ENCODE measurements around the gene SCARB1. TPM values are rescaled to one million over a fixed set of nuclear protein-coding genes. Genes with fewer than 3 reads are reported as not detected.

Gene SCARB1
- total RNA-seq, 4 donors from 2014 or later, result 15.3 to 55.3 (median 29.7) TPM

DNA sequence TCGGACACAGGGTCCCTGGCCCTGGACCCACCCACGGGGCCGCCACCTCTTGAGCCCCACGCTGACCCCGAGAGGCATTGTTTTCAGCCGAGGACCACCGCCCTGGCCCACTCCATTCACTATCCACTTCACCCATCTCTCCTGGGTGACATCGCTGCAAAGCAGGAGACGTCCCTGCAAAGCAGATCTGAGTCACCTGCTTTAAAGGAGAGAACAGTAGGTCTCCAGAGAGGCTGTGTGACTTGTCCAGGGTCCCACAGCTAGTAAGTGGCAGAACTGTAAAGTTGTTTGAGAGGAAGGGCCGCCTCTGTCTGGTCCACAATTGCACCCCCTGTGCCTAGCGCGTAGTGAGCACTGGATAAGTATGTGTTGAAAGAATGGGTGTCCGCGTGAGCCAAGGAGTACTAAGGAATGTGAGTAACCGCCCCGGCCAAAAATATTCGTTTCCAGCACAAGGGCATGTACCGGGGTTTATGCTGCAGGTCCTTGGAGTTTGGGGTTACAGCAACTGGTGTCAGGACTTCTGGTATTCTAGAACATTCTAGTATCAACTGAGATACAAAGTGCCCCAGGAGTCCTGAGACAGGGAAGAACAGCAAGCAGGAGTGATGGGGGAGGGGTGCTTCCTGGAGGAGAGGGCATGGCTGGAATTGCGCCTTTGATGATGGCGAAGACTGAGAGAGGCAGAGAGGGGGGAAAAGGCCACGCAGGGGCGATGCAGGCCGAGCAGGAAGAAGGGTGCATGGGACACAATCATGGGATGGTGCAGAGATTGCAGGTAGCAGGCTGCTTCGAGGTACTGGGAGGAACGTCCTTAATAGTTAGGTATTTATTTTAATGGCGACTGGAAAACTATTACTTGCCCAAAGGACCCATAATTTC, 91.1 kb downstream of the SCARB1 start:
- 68 to 70% methylated on average over 26 of the region's 26 CpGs for WGBS, 2 donors
- Histone ChIP-seq H3K9me3 (no peaks in the 10 kb centered on the region), H3K4me1 (peaks cover 0 to 35% (median 14%) of the 10 kb centered on the region in 4 donors), H3K27ac (no peak overlapping the region), H3K4me3 (no peak overlapping the region), H3K27me3 (no peaks in the 10 kb centered on the region), H3K36me3 (no peaks in the 10 kb centered on the region)
- TF ChIP-seq, protein P1, sequence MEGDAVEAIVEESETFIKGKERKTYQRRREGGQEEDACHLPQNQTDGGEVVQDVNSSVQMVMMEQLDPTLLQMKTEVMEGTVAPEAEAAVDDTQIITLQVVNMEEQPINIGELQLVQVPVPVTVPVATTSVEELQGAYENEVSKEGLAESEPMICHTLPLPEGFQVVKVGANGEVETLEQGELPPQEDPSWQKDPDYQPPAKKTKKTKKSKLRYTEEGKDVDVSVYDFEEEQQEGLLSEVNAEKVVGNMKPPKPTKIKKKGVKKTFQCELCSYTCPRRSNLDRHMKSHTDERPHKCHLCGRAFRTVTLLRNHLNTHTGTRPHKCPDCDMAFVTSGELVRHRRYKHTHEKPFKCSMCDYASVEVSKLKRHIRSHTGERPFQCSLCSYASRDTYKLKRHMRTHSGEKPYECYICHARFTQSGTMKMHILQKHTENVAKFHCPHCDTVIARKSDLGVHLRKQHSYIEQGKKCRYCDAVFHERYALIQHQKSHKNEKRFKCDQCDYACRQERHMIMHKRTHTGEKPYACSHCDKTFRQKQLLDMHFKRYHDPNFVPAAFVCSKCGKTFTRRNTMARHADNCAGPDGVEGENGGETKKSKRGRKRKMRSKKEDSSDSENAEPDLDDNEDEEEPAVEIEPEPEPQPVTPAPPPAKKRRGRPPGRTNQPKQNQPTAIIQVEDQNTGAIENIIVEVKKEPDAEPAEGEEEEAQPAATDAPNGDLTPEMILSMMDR (IDR thresholded peaks at IDR 0.05), result no peak
- DNase-seq (ENCODE audit: low spot score in 2 of 2), result no peak

DNA sequence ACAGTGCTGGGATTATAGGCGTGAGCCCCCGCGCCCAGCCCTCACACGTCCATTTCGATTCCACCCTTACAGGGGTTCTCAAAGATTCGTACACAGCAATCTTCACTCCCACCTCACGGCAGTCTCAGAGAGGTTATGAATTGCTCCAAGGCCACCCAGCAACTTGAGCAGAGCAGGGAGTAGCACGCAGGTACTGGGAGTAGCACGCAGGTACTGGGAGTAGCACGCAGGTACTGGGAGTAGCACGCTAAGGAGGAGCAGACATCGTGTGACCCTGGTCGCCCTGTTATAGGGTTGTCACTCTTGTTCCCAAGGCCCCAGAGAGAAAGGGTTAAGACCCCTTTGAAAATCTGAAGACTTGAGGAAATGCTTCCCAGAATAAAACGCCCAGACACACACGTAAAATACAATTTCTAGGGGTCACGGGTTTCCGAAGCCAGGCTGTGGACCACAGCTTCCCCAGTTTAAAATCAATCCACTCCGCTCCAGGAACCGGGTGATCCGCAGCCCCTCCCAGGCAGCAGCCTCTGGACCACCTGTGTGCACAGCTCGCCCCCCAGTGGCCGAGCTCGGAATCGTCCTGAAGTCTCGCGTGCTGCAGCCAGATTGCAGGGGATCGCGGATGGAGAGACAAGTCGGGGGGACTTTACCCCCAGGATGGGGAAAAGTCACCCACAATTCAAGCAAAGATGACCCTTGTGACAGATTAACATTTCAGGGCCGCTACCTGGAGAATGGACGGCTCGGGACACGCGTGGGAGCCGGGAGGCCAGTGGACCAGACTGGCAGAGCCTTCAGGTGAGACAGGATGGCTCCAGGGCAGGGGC, 92.0 kb downstream of the SCARB1 start:
- H3K27me3 ChIP-seq, result no peaks in the 10 kb centered on the region
- TF ChIP-seq POLR2A (IDR thresholded peaks at IDR 0.05) (no peak), EP300 (IDR thresholded peaks at IDR 0.05) (peak in 1 of 2 donors; percentile 52)
- TF ChIP-seq, protein P1 (IDR thresholded peaks at IDR 0.05), result peak; percentile 96 to 99 (median 97)
- DNase-seq (ENCODE audit: low spot score in 2 of 2), result peak; percentile 89 to 96
- 26% methylated on average over 35 of the region's 35 CpGs for WGBS, 2 donors
- no peaks in the 10 kb centered on the region for H3K36me3 ChIP-seq
- H3K9me3 ChIP-seq, result no peaks in the 10 kb centered on the region
- no peak overlapping the region for H3K4me3 ChIP-seq
- H3K27ac ChIP-seq, result no peak overlapping the region
- peaks cover 0 to 43% (median 17%) of the 10 kb centered on the region in 4 donors for H3K4me1 ChIP-seq

DNA sequence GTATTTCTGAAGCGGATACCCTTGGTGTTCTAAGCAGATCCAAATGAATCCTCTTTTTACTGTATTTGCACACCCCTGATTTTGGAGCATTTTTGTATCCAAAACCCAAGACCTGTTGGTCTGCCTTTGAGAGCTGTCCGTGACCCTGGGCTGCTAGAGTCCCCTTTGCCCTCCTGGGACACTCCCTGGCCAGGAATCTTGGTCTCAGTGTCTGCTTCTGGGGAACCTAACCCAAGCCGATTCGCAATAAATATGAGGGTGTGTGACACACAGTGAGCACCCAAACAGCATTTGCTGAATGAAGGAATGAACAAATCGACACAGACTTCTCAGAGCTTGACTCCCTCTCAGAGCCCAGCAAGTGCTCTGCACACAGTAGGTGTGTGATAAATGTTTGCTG, 92.9 kb downstream of the SCARB1 start:
- TF ChIP-seq, protein P1 (IDR thresholded peaks at IDR 0.05), result no peak
- TF ChIP-seq POLR2A (IDR thresholded peaks at IDR 0.05) (no peak), EP300 (IDR thresholded peaks at IDR 0.05) (no peak)
- WGBS, 2 donors, result 88 to 94% methylated on average over 5 of the region's 5 CpGs
- no peaks in the 10 kb centered on the region for H3K9me3 ChIP-seq
- no peaks in the 10 kb centered on the region for H3K36me3 ChIP-seq
- H3K4me1 ChIP-seq, result peaks cover 0 to 50% (median 27%) of the 10 kb centered on the region in 4 donors
- DNase-seq (ENCODE audit: low spot score in 2 of 2), result no peak
- no peaks in the 10 kb centered on the region for H3K27me3 ChIP-seq
- H3K4me3 ChIP-seq, result no peak overlapping the region
- no peak overlapping the region for H3K27ac ChIP-seq

DNA sequence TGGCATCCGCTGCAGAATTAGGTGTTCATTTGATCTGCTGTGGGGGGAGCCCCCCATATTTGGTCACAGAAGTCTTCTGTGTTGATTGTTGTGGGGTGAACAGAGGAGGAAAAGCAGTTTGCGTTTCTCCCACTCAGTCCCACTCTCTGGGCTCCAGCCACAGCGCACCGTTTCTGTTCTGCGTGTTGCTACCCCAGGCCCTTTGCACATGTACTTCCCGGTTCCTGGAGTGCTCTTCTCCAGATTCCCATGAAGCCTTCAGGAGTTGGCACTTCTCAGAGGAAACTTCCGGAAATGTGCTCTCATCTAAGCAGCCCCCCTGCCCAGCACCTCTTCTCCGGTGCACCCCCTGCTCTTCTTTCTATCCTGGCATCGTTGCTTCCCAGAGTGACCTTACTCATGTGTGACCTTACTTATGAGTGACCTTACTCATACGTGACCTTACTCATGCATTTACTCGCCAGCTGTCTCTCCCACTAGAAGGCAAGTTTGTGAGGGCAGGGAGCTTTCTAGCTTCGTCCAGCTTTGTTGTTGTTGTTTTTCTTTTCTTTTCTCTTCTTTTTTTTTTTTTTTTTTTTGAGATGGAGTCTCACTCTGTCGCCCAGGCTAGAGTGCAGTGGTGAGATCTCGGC, 93.7 kb downstream of the SCARB1 start:
- no peak for TF ChIP-seq EP300 (IDR thresholded peaks at IDR 0.05)
- no peak for TF ChIP-seq POLR2A (IDR thresholded peaks at IDR 0.05)
- TF ChIP-seq, protein P1 (IDR thresholded peaks at IDR 0.05), result no peak
- Histone ChIP-seq H3K27me3 (no peaks in the 10 kb centered on the region), H3K9me3 (peaks cover 0 to under 1% (median 0%) of the 10 kb centered on the region in 4 donors), H3K36me3 (no peaks in the 10 kb centered on the region), H3K4me1 (peaks cover 0 to 50% (median 27%) of the 10 kb centered on the region in 4 donors), H3K4me3 (no peak overlapping the region), H3K27ac (no peak overlapping the region)
- no peak for DNase-seq (ENCODE audit: low spot score in 2 of 2)
- 80 to 85% methylated on average over 14 of the region's 14 CpGs for WGBS, 2 donors

Measured in tibial nerve (tissue), 4 donors.